ENCODE results near the gene YY1AP1.
A peak's percentile ranks its signal among the peaks of the same experiment; 100 is the strongest.

Gene YY1AP1

DNA sequence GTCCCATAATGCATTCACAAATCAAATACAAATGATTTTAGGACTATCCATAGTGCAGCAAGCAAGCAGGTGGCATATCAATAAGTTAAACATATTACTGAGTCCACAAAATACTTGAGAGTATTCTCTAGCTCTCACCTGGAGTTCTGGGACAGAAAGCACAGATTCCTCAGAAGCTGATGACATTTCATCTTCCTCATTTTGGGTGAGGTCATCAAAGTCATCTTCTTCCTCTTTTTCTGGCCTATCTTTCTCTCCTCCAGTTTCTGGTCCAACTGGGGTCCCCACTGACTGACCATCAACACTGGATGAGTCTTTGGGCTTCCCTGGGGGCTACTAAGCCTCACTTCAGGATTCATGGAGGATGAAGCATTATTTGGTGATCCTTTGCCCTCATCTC lies 38.9 kb downstream of the YY1AP1 start:
- Histone ChIP-seq H3K79me2 (ENCODE audit: control insufficient read depth, low read length) (no peaks in the 10 kb centered on the region), H3K27me3 (ENCODE audit: control insufficient read depth, low read length) (0 out of 2 replicates have a peak, but pooled peaks cover 5% of the 10 kb centered on the region), H3K4me2 (ENCODE audit: low read length) (no peak overlapping the region), H3K36me3 (ENCODE audit: control insufficient read depth, low read length) (no peaks in the 10 kb centered on the region), H3K27ac (ENCODE audit: low read depth, low read length) (no peak overlapping the region), H3K4me3 (ENCODE audit: low read length) (no peak overlapping the region), H3K4me1 (ENCODE audit: control insufficient read depth, low read length) (peaks cover 15% of the 10 kb centered on the region), H3F3A (ENCODE audit: control insufficient read depth, insufficient read depth) (no peaks in the 10 kb centered on the region), H3K9me2 (replicated peaks; ENCODE audit: control insufficient read depth, low read length) (no peaks in the 10 kb centered on the region), H4K20me1 (ENCODE audit: control insufficient read depth, insufficient read depth, low read depth, low read length) (no peaks in the 10 kb centered on the region), H3K9me3 (ENCODE audit: control insufficient read depth, insufficient read depth, low read length) (peaks cover 6% of the 10 kb centered on the region; the same call in 1 of the 2 replicates)
- TF ChIP-seq EZH2phosphoT487 (IDR thresholded peaks at IDR 0.05; ENCODE audit: borderline replicate concordance, low read length) = no peak
- TF ChIP-seq, protein P1, sequence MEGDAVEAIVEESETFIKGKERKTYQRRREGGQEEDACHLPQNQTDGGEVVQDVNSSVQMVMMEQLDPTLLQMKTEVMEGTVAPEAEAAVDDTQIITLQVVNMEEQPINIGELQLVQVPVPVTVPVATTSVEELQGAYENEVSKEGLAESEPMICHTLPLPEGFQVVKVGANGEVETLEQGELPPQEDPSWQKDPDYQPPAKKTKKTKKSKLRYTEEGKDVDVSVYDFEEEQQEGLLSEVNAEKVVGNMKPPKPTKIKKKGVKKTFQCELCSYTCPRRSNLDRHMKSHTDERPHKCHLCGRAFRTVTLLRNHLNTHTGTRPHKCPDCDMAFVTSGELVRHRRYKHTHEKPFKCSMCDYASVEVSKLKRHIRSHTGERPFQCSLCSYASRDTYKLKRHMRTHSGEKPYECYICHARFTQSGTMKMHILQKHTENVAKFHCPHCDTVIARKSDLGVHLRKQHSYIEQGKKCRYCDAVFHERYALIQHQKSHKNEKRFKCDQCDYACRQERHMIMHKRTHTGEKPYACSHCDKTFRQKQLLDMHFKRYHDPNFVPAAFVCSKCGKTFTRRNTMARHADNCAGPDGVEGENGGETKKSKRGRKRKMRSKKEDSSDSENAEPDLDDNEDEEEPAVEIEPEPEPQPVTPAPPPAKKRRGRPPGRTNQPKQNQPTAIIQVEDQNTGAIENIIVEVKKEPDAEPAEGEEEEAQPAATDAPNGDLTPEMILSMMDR (IDR thresholded peaks at IDR 0.05; ENCODE audit: low read depth, low read length, poor library complexity, severe bottlenecking) = no peak

DNA sequence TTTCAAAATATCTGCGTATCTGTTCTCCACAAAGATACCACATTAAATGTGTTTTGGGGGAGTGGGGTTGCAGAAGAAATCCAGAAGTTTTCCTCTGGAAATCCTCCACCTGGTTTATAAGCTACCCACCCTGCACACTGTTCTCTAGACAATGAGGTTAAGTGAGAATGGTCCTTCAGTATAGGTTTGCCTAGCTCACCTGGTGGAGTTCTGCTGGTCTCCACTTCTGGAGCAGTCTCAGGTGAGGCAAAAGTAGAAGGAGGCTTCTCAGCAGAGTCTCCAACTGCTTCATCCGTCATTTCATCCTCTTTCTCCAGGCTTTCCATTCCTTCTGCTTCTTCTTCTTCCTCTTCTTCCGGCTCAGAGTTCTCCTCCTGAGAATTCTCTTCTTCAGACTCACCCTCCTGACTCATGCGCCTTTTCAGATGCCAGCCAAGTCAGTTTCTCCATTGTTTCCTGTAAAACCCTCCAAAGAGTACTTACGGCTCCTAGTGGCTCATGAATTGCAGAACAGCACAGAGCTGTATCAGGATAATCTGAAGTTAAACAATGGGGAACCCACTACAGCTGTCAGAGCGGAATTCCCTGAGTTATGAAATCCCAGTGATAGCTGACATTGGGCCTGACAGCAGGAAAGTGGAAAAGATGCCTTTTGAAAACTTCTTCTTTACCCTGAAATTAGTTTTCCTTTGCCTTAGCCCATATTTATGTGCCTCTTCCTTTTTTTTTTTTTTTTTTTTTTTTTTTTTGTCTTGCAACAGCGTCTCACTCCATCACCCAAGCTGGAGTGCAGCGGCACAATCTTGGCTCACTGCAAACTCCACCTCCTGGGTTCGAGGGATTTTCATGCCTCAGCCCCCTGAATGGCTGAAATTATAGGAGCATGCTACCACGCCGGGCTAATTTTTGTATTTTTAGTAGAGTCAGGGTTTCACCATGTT lies 40.1 kb downstream of the YY1AP1 start:
- Histone ChIP-seq H3K36me3 (ENCODE audit: control insufficient read depth, low read length) (no peaks in the 10 kb centered on the region), H3F3A (ENCODE audit: control insufficient read depth, insufficient read depth) (no peaks in the 10 kb centered on the region), H3K4me1 (ENCODE audit: control insufficient read depth, low read length) (peaks cover 15% of the 10 kb centered on the region), H3K27me3 (ENCODE audit: control insufficient read depth, low read length) (0 out of 2 replicates have a peak, but pooled peaks cover 2% of the 10 kb centered on the region), H3K9me2 (replicated peaks; ENCODE audit: control insufficient read depth, low read length) (no peaks in the 10 kb centered on the region), H3K4me2 (ENCODE audit: low read length) (no peak overlapping the region), H3K4me3 (ENCODE audit: low read length) (no peak overlapping the region), H3K27ac (ENCODE audit: low read depth, low read length) (no peak overlapping the region), H3K9me3 (ENCODE audit: control insufficient read depth, insufficient read depth, low read length) (peaks cover 10% of the 10 kb centered on the region), H4K20me1 (ENCODE audit: control insufficient read depth, insufficient read depth, low read depth, low read length) (no peaks in the 10 kb centered on the region), H3K79me2 (ENCODE audit: control insufficient read depth, low read length) (no peaks in the 10 kb centered on the region)
- TF ChIP-seq EZH2phosphoT487 (IDR thresholded peaks at IDR 0.05; ENCODE audit: borderline replicate concordance, low read length) = no peak
- TF ChIP-seq, protein P1 (IDR thresholded peaks at IDR 0.05; ENCODE audit: low read depth, low read length, poor library complexity, severe bottlenecking) = no peak

DNA sequence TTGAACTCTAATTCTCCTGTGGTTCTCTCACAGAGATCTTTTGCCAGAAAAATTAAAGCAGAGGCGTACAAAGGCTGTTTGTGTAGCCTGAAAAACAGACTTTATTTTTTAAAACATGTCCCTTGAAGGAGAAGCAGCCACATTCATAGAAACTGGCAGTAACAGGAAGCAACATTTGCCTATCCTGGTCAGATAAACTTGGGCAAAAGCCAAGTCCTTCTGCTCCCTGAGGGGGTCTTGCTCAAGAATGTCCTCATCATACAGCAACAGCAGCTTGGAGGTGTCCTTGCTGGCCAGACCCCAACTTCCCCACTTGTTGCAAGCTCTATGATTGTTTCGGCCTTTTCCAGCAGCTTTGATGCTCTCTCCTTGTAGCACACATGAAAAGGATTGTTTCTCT lies 42.3 kb downstream of the YY1AP1 start:
- Histone ChIP-seq H3K9me3 (ENCODE audit: control insufficient read depth, insufficient read depth, low read length) (peaks cover 29% of the 10 kb centered on the region), H4K20me1 (ENCODE audit: control insufficient read depth, insufficient read depth, low read depth, low read length) (no peaks in the 10 kb centered on the region), H3K9me2 (replicated peaks; ENCODE audit: control insufficient read depth, low read length) (no peaks in the 10 kb centered on the region), H3K4me1 (ENCODE audit: control insufficient read depth, low read length) (peaks cover 15% of the 10 kb centered on the region), H3K27me3 (ENCODE audit: control insufficient read depth, low read length) (no peaks in the 10 kb centered on the region), H3K4me3 (ENCODE audit: low read length) (no peak overlapping the region), H3K27ac (ENCODE audit: low read depth, low read length) (no peak overlapping the region), H3K4me2 (ENCODE audit: low read length) (peak overlapping the region; percentile 24; the same call in 1 of the 2 replicates), H3K79me2 (ENCODE audit: control insufficient read depth, low read length) (no peaks in the 10 kb centered on the region), H3K36me3 (ENCODE audit: control insufficient read depth, low read length) (no peaks in the 10 kb centered on the region), H3F3A (ENCODE audit: control insufficient read depth, insufficient read depth) (no peaks in the 10 kb centered on the region)
- TF ChIP-seq, protein P1 (IDR thresholded peaks at IDR 0.05; ENCODE audit: low read depth, low read length, poor library complexity, severe bottlenecking) = no peak
- no peak for TF ChIP-seq EZH2phosphoT487 (IDR thresholded peaks at IDR 0.05; ENCODE audit: borderline replicate concordance, low read length)

All from DOHH2 (cell line).